NOMO-1 treated with dmso at 0.1 percent for 144 hours (cell line): ENCODE data around the gene SLC16A3.

Experiments
- DNase-seq: peaks from one replicate; lab custom pipeline; 2025; ENCODE audit not compliant: unreplicated experiment; lab: John Stamatoyannopoulos, UW

The SLC16A3 gene

DNA sequence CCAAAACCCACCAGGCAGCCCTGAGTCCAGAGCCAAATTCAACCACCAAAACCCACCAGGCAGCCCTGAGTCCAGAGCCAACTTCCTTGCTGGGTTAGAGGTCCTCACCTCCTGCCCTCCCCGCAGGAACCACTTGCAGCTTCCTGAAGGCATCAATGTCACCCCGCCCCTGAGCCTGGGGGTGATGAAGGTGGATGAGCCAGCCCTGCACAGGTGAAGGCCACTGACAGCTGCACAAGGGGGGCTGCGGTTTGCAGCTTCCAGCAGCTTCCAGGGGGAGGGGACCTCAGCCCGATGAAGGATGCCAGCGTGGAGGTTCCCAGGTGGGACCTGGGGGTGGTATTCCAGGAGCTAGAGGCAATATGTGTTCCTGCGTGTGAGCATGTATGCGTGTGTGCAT, 52.2 kb downstream of the SLC16A3 start:
- no peak for DNase-seq

DNA sequence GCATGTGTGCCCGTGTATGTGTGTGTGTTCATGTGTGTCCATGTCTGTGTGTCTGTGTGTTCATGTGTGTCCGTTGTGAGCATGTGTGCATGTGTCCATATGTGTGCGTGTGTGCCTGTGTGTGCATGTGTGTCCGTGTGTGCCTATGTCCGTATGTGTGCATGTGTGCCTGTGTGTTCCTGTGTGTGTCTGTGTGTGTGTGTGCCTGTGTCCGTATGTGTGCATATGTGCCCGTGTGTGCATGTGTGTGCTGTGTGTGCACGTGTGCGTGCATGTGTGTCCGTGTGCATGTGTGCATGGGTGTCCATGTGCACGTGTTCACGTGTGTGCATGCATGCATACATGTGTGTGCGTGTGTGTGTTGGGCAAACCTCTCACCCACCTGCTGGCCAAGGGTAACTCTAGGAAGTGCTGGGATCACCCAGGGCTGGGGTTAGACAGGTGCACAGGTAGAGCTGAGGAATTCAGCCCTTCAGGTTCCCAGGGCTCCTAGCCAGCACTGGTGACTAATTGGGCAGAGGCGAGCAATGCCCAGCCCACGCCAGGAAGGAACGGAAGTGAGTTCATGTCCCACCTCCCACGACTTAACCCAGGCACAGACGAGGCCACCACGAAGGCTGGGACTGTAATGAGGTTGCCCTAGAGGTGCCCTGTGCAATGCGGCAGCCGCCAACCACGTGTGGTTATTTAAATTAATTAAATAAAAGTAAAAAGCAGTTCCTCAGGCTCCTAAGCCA, 52.8 kb downstream of the SLC16A3 start:
- DNase-seq, result no peak

DNA sequence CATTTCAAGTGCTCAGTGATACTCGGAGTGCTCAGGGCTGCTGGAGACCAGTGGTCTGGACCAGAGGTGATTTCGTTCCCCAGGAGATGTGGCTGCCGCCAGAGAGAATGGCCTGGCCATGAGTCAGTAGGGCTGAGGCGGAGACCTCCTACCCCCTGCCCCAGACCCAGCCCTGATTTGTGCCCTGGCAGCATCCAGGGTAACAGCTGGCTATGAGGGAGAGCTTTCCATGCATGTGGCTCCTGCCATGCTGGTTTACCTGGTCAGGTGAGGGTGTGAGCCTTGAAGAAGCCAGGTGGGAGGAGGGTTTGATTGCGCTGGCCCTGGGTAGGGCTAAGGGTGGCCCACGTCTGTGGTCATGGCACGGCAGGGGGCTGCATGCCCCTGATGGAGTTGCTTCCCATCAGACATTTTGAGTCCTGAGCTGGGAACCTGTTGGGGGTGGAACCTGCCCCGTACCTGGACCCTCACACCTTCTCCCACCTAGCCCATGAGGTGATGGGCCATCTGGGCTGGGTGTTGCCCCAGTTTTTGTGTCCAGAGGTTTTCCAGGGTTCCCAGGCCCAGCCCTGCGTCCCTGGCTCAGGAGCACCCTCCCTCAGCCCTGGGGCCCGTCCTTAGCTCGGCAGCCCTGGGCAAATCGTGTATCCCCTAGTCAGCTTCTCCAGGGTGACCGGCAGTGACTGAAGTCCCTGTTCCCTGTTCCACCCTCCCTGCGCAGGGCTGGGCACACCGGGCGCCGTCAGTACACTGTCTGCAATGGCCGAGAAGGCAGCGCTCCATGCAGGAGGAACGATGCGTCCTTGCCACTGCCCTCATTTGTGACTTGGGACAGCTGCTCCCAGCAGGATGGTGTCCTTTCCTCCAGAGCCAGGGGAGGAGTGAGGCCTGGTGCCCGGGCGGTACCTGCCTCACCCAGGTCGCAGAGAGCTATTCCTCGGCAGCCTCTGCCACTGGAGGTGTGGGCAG, 53.7 kb downstream of the SLC16A3 start:
- DNase-seq, result no peak

DNA sequence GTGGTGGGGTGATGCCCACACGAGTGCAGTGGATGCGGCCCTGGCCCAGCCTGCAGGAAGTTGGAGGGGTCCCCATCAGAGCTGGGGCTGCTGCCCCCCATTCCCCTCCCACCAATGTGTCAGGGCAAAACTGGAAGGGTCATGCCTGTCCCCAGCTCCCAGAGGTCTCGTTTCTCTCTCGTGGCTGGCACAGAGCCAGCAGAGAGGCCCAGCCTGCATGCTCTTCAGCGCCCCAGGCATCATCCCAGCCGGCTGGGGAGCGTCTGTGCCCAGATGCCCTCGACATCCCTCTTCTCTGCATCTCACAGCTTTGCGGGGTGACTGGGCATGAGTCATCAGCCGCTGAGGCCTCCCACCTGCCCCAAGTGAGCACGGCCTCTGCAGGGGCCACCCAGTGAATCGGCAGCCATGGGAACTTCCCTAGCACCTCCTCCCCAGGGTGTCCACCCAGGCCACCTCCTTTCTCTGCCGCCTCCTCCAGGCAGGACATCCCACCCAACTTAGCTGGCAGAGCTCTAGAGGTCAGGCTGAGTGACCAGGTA, 54.4 kb downstream of the SLC16A3 start:
- no peak for DNase-seq

DNA sequence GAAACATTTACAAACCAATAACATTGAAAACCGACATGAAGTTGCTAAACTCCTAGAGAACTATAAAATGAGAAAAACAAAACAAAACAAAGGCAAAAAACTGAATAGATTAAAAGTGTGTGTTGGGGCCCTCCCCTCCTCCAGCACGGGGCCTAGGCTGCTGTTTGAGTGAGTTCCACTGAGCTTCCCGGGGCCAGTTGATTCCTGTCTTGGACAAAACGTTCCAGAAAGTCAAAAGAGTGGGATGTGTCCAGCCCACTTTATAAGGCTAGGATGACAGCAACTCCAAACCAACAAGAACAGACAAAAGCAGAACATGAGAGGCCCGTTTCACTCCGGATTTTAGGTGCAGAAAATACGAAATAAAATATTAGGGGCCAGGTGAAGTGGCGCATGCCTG, 56.3 kb downstream of the SLC16A3 start:
- DNase-seq, result no peak

DNA sequence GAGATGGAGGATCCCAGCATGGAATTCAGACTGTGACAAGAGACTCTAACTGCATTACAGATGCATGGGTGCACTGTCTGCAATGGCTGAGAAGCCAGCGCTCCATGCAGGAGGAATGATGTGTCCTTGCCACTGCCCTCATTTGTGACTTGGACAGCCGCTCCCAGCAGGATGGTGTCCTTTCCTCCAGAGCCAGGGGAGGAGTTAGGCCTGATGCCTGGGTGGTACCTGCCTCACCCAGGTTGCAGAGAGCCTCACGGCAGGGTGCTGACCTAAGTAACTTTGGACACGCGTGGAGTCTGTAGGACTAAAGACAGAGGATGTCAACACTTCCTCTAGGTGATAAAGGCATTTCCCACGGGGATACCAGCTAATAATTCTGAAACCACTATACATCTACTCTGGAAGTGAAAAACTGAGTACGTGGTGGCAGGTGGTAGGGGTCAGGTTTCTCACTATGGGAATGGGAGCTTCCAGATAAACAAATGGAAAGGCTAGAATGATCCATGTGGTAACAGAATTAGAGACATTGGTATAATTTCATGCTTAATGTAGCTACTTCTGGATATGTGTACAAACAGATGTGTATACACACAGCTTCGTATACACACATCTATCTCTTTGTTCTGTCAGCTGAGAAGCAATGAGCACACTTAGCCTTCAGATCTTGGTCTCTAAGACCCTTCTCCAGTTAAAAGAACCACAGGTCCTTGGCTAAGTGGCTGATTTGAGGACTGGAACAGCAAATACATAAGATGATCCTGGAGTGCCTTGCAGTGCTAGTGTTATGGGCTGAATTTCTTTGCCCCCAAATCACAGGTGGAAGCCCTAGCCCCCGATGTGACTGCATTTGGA, 58.4 kb downstream of the SLC16A3 start:
- DNase-seq, result no peak

DNA sequence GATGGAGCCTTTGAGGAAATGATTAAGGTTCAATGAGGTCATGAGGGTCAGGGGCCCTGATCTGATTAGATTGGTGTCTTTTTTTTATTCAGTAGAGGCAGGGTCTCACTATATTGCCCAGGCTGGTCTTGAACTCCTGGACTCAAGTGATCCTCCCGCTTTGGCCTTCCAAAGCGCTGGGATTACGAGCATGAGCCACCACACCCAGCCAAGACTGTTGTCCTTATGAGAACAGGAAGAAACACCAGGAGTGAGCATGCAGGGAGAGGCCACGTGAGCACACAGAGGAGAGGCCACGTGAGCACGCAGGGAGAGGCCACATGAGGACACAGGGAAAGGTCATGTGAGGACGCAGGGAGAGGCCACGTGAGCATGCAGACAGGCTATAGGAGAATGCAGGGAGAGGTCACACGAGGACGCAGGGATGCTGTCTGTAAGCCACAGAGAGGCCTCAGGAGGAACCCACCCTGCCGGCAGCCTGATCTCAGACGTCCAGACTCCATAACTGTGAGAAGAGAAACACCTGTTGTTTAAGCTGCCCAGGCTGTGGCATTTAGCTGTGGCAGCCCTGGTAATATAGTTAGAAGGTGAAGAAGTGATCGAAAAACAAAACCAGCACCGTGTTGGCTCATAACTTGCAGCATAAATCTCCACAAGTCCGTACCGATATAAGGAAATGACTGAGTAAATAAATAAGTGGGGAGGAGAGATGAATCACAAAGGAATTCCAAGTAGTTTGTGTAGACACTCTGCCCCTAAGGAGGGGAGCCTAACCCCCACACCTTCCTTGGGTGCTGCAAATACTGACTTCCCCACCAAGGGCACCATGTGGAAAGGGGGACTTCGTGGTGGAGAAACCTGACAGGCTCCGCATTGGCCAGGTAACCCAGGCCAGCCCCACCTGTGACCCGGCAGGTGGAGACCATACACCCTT, 59.3 kb downstream of the SLC16A3 start:
- peak; percentile 72 for DNase-seq
